Ecto neural progenitor cell (in vitro differentiated cells): ENCODE results near the gene C1orf94.
"Not testable (repeated sequence)": the region's sequence is repeated elsewhere in the genome, so short reads cannot be mapped to it uniquely, and the experiment has no call there.

Experiments used
- DNase-seq: peaks from one replicate; pipeline ENCODE4 v3.0.0-alpha.2; 2018; ENCODE audit warnings: low spot score

C1orf94 gene

GRCh38 chr1:34164771-34165391, 11.8 kb upstream of the C1orf94 start, which contains the start of gene CSMD2:
CSMD2 (minus strand) TSS chr1:34165230; CDS start chr1:34165097, 133 bp downstream.
- DNase-seq, result peak; percentile 82

- peak; percentile 54 for DNase-seq
These were observed 11.2 kb upstream of the C1orf94 start for GRCh38 chr1:34165422-34165921.

- DNase-seq, result peak; percentile 79
These were observed 10.5 kb upstream of the C1orf94 start for GRCh38 chr1:34166191-34166624.

GRCh38 chr1:34166625-34167361, 9.9 kb upstream of the C1orf94 start:
- DNase-seq, result peak; percentile 70

GRCh38 chr1:34167389-34167788, 9.3 kb upstream of the C1orf94 start:
- DNase-seq, result no peak

GRCh38 chr1:34175744-34176143, 963 bp upstream of the C1orf94 start:
- no peak for DNase-seq

GRCh38 chr1:34178072-34178471, 1.4 kb downstream of the C1orf94 start:
- DNase-seq, result no peak

GRCh38 chr1:34183381-34183780, 6.7 kb downstream of the C1orf94 start:
- not testable (repeated sequence) for DNase-seq

GRCh38 chr1:34186741-34187494, 10.2 kb downstream of the C1orf94 start:
- no peak for DNase-seq

- DNase-seq, result no peak
These were observed 11.7 kb downstream of the C1orf94 start for GRCh38 chr1:34188418-34188817.

GRCh38 chr1:34188985-34189384, 12.3 kb downstream of the C1orf94 start:
- no peak for DNase-seq

GRCh38 chr1:34190692-34191091, 14.0 kb downstream of the C1orf94 start:
- DNase-seq, result no peak

- no peak for DNase-seq
These were observed 15.9 kb downstream of the C1orf94 start for GRCh38 chr1:34192621-34193020.

- DNase-seq, result no peak
These were observed 23.2 kb downstream of the C1orf94 start for GRCh38 chr1:34199927-34200326.

GRCh38 chr1:34212673-34213072, 36.0 kb downstream of the C1orf94 start:
- no peak for DNase-seq

- DNase-seq, result no peak
These were observed 37.2 kb downstream of the C1orf94 start for GRCh38 chr1:34213956-34214355.

GRCh38 chr1:34231441-34231840, 54.7 kb downstream of the C1orf94 start:
- DNase-seq, result no peak

- DNase-seq, result no peak
These were observed 58.9 kb downstream of the C1orf94 start for GRCh38 chr1:34235594-34235993.

- DNase-seq, result no peak
These were observed 59.4 kb downstream of the C1orf94 start for GRCh38 chr1:34236089-34236488.

- DNase-seq, result no peak
These were observed 60.6 kb downstream of the C1orf94 start for GRCh38 chr1:34237151-34237815.

GRCh38 chr1:34245967-34246366, 69.3 kb downstream of the C1orf94 start:
- no peak for DNase-seq

- no peak for DNase-seq
These were observed 73.6 kb downstream of the C1orf94 start for GRCh38 chr1:34250342-34250741.
